Gastroesophageal sphincter (tissue), 4 donors: ENCODE data around the gene JOSD2. TPM values are rescaled to one million over a fixed set of nuclear protein-coding genes. Genes with fewer than 3 reads are reported as not detected.

Experiments
- ATAC-seq: fragments of 150-250 bp; one replicate; pipeline ENCODE4 v1.9.1; 2016; ENCODE audit warnings: mild to moderate bottlenecking, moderate library complexity
- H3K27ac ChIP-seq, 4 donors: fragments of 200-600 bp; sonication (generic) in 3 of 4; 1 replicate in 3 of 4; 2 replicates in 1 of 4; pipeline ENCODE4 v1.5.1; 2016 to 2019
- H3K27me3 ChIP-seq: fragments of 200-600 bp; sonication (generic); one replicate; pipeline ENCODE4 v1.5.1; 2019
- H3K36me3 ChIP-seq, 2 donors: fragments of 200-600 bp; sonication (generic); one replicate each; pipeline ENCODE4 v1.5.1; 2019; ENCODE audit warnings: control low read depth in 1 of 2
- H3K4me1 ChIP-seq, 3 donors: fragments of 200-600 bp; sonication (generic); 1 replicate in 2 of 3; 2 replicates in 1 of 3; pipeline ENCODE4 v1.5.1; 2016 to 2019; ENCODE audit warnings: control low read depth in 2 of 3
- H3K4me3 ChIP-seq, 2 donors: fragments of 200-600 bp; sonication (generic); one replicate each; pipeline ENCODE4 v1.5.1; 2019; ENCODE audit warnings: mild to moderate bottlenecking in 1 of 2, moderate library complexity in 1 of 2
- H3K9me3 ChIP-seq, 3 donors: fragments of 200-600 bp; sonication (generic); one replicate each; pipeline ENCODE4 v1.5.1; 2017 to 2019; ENCODE audit warnings: control low read depth in 2 of 3
- CTCF ChIP-seq, 4 experiments: fragments of 200-600 bp in 2 of 4; fragments of 450-650 bp in 2 of 4; sonication (generic) in 1 of 4; IDR thresholded peaks; one replicate each; pipeline ENCODE4 v1.5.1; 2017 to 2019; ENCODE audit warnings: antibody characterized with exemption in 4 of 4, mild to moderate bottlenecking in 2 of 4, moderate library complexity in 2 of 4
- EP300 ChIP-seq: sonication (generic); formaldehyde crosslinking; IDR thresholded peaks from one replicate; pipeline ENCODE4 v1.6.1; 2017; ENCODE audit warnings: antibody characterized with exemption, mild to moderate bottlenecking
- POLR2A ChIP-seq, 2 donors: fragments of 450-650 bp; IDR thresholded peaks; one replicate each; pipeline ENCODE4 v1.6.1; 2017; ENCODE audit warnings: antibody characterized with exemption in 2 of 2, mild to moderate bottlenecking in 2 of 2, moderate library complexity in 1 of 2
- POLR2AphosphoS5 ChIP-seq: sonication (generic); formaldehyde crosslinking; IDR thresholded peaks from one replicate; pipeline ENCODE4 v1.6.1; 2017; ENCODE audit warnings: antibody characterized with exemption
- WGBS, 2 donors: methylation state at CpG; one replicate each; pipeline ENCODE4 v1.1.5; 2018; ENCODE audit warnings: low coverage in 1 of 2; 5-methylcytosine and 5-hydroxymethylcytosine counted together
- total RNA-seq, 4 donors: library from RNA; depleted of rRNA; stranded (reverse); fragments of >200 nt; gene quantifications; one replicate each; pipeline ENCODE4 v1.1.0, GENCODE V29; 2016

JOSD2 gene
- total RNA-seq, 4 donors from 2014 or later: 16.1 to 39.8 (median 26.1) TPM

- TF ChIP-seq POLR2A (IDR thresholded peaks at IDR 0.05) (no peak), EP300 (no peak), POLR2AphosphoS5 (no peak), CTCF (IDR thresholded peaks at IDR 0.05) (no peak)
- WGBS, 2 donors: 100% methylated on average over 1 of the region's 10 CpGs
- Histone ChIP-seq H3K4me1 (peaks cover 0 to 39% (median 11%) of the 10 kb centered on the region in 3 donors), H3K27me3 (peaks cover 94% of the 10 kb centered on the region), H3K36me3 (no peaks in the 10 kb centered on the region), H3K9me3 (no peaks in the 10 kb centered on the region), H3K4me3 (no peak overlapping the region), H3K27ac (no peak overlapping the region)
- ATAC-seq: no peak
Observed at GRCh38 chr19:50554212-50554611, 43.2 kb upstream of the JOSD2 start.

- TF ChIP-seq EP300 (no peak), POLR2AphosphoS5 (no peak), POLR2A (IDR thresholded peaks at IDR 0.05) (no peak), CTCF (IDR thresholded peaks at IDR 0.05) (no peak)
- H3K27ac ChIP-seq: no peak overlapping the region
- H3K27me3 ChIP-seq: peaks cover 94% of the 10 kb centered on the region
- no peaks in the 10 kb centered on the region for H3K36me3 ChIP-seq
- no peak for ATAC-seq
- 85 to 87% methylated on average over 3 to 17 of the region's 19 CpGs for WGBS, 2 donors
- H3K9me3 ChIP-seq: no peaks in the 10 kb centered on the region
- peaks cover 0 to 40% (median 11%) of the 10 kb centered on the region in 3 donors for H3K4me1 ChIP-seq
- H3K4me3 ChIP-seq: no peak overlapping the region
Observed at GRCh38 chr19:50553134-50553703, 42.2 kb upstream of the JOSD2 start.

GRCh38 chr19:50552540-50552939, 41.5 kb upstream of the JOSD2 start:
- Histone ChIP-seq H3K27ac (no peak overlapping the region), H3K36me3 (no peaks in the 10 kb centered on the region), H3K4me1 (peaks cover 0 to 47% (median 11%) of the 10 kb centered on the region in 3 donors), H3K4me3 (no peak overlapping the region), H3K27me3 (peaks cover 94% of the 10 kb centered on the region), H3K9me3 (no peaks in the 10 kb centered on the region)
- TF ChIP-seq POLR2AphosphoS5: no peak
- TF ChIP-seq POLR2A (IDR thresholded peaks at IDR 0.05): no peak
- no peak for TF ChIP-seq CTCF (IDR thresholded peaks at IDR 0.05)
- no peak for TF ChIP-seq EP300
- WGBS, 2 donors: 73 to 79% methylated on average over 10 to 14 of the region's 15 CpGs
- ATAC-seq: no peak

DNA sequence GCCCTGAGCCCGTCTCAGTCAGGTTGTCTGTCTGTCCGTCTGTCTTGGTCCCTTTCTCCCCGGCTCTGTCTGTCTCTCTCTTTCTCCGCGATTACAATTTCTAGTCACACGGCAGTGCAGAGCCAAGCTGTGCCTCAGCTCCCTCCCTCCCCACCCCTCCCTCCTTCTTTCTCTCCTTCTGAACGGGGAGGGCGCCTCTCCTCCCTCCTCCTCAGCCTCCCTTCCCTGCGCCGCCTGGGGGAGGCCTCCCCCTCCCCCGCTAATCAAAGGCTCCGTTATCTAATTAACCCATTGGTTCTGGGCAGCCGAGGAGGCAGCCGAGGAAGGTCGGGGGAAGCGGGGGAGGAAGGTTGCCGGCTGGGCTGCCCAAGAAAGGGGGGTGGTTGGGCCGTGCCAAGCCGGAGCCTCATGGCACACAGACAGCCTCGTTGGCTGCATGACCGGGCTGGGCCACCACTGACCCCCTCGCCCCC, 40.8 kb upstream of the JOSD2 start:
- 0% methylated on average over 1 to 2 of the region's 22 CpGs for WGBS, 2 donors
- TF ChIP-seq POLR2A (IDR thresholded peaks at IDR 0.05) (no peak), EP300 (no peak), CTCF (IDR thresholded peaks at IDR 0.05) (no peak), POLR2AphosphoS5 (no peak)
- H3K36me3 ChIP-seq: no peaks in the 10 kb centered on the region
- H3K4me3 ChIP-seq: peak overlapping the region; percentile 30 to 53
- peak; percentile 47 for ATAC-seq
- peaks cover 89% of the 10 kb centered on the region for H3K27me3 ChIP-seq
- peak overlapping the region in 2 of 4 donors; percentile 48 to 68 for H3K27ac ChIP-seq
- peaks cover 0 to 52% (median 10%) of the 10 kb centered on the region in 3 donors for H3K4me1 ChIP-seq
- no peaks in the 10 kb centered on the region for H3K9me3 ChIP-seq
